ENCODE results near the gene DHCR24. TPM values are rescaled to one million over a fixed set of nuclear protein-coding genes. Genes with fewer than 3 reads are reported as not detected.
"Not testable (repeated sequence)": the region's sequence is repeated elsewhere in the genome, so short reads cannot be mapped to it uniquely, and the experiment has no call there.

Gene DHCR24
- polyA plus RNA-seq, 2 of the 4 experiments (the other 2 are of a cell fraction): 29.9 to 33.3 TPM

DNA sequence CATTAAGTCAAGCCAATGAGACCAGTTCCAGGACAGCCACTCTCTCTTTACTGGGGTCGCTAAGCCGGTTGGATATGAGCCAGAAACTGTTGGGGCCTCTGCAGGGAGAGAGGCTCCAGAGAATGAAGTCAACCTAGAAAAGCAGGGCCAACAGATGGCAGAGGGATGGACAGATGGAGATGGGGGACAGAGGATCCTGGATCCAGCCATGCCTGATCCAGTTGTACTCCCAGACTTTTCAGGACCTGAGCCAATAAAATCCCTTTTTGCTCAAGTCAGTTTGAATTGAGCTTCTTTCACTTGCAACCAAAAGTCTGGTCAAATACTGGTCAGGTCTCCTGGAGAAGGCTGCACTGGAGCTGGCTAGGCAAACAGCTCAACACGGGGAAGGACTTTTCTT is 2.2 kb downstream of the DHCR24 start:
- ChIA-PET POLR2A (no interaction called here), CTCF (interaction anchor here (1.8 kb wide), 1 partner anchor 34 kb away, joined by 4 read pairs; no protein-coding TSS in a partner anchor)
- 96% methylated on average over 3 of the region's 3 CpGs for WGBS (ENCODE audit: missing lambda C conversion rate)
- H3K27ac ChIP-seq: peak overlapping the region; percentile 64 to 73; a peak in 3 of 6 replicates
- TF ChIP-seq EHMT2 (IDR thresholded peaks at IDR 0.05; ENCODE audit: low read depth): no peak
- no peak for TF ChIP-seq BCL3 (IDR thresholded peaks at IDR 0.05)
- no peak for TF ChIP-seq FOSB (CRISPR knock-in tag; IDR thresholded peaks at IDR 0.05)
- no peak for DNase-seq (ENCODE audit: low read depth in 1 of 2, low spot score in 1 of 2)
- no peaks in the 10 kb centered on the region for H3K9me3 ChIP-seq
- no peak for ATAC-seq
- no peak for FAIRE-seq
- H3K4me3 ChIP-seq: no peak overlapping the region
- H3K4me2 ChIP-seq: peak overlapping the region; percentile 82
- peaks cover 58% of the 10 kb centered on the region for H3K4me1 ChIP-seq

DNA sequence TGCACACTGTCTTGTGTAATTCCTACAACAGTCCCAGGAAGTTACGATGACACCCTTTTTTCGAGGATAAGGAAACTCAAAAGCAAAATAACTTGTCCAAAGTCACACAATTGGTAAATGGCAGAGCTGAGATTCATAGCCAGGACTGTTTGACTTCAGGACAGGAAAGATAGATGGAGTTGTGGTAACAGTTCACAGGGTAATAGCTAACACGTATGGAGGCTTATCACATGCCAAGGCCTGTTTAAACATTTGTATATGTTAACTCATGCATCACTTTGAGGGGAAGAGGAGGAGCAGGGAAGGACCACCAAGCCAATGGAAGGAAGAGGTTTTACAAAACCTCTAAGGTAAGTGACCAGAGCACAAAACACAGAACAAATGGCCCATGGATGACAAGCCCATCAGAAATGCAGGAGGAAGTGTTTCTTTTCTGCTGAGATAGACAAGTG is 2.8 kb downstream of the DHCR24 start:
- CTCF ChIA-PET: no interaction called here
- Histone ChIP-seq H3K4me3 (no peak overlapping the region), H3K9me3 (no peaks in the 10 kb centered on the region), H3K4me1 (peaks cover 58% of the 10 kb centered on the region), H3K4me2 (peak overlapping the region; percentile 82), H3K27ac (peak overlapping the region; percentile 64 to 73; a peak in 5 of 6 replicates)
- ATAC-seq (no peak), FAIRE-seq (no peak), DNase-seq (ENCODE audit: low read depth in 1 of 2, low spot score in 1 of 2) (no peak)
- TF ChIP-seq JUNB (IDR thresholded peaks at IDR 0.05) (no peak), HOXA7 (CRISPR knock-in tag; IDR thresholded peaks at IDR 0.05) (no peak), BCL3 (IDR thresholded peaks at IDR 0.05) (no peak)
- 39% methylated on average over 3 of the region's 3 CpGs for WGBS (ENCODE audit: missing lambda C conversion rate)
- POLR2A ChIA-PET: no interaction called here

DNA sequence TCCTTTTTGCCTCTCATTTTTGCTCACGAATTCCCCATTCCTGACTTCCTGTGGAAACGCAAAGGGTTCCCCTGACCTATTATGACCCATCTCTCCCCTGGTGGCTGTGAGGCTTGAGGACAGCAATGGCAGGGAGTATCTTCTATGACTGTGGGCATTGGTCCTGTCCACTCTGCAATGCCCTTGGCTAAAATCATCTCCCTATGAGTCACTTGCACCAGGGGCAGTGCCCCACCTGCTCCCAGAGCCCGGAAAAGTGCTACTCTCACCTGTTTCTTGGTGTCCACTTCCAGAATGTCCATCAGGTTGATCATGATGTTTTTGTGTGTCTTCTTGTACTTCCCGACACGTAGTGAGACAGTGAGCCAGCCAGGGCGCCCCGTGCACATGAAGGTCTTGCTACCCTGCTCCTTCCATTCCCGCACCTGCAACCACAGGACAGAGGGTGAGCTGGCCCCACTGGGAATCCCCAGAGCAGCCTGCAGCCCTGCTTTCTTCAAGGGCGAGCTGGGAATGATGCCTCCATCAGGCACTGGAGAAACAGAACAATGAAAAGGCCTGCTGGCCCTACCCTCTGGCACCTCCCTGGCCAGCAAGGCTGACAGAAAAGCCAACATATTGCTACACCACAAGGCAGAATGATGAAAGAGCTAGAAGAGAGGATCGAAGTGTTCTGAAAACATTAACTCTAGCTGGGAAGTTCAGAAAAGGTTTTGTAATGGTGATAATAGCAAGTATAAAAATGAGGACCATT is 3.5 kb downstream of the DHCR24 start:
- CTCF ChIA-PET: interaction anchor here (0.6 to 1.3 kb wide), 3 partner anchors 63 to 245 kb away, joined by 3 to 4 read pairs (median 3); no protein-coding TSS in a partner anchor
- 73% methylated on average over 10 of the region's 10 CpGs for WGBS (ENCODE audit: missing lambda C conversion rate)
- ATAC-seq (no peak), DNase-seq (ENCODE audit: low read depth in 1 of 2, low spot score in 1 of 2) (no peak), FAIRE-seq (no peak)
- H3K27ac ChIP-seq: peak overlapping the region; percentile 64 to 73
- POLR2A ChIA-PET: no interaction called here
- TF ChIP-seq CEBPB (IDR thresholded peaks at IDR 0.05) (peak; percentile 75 to 83; a peak in 3 of 4 replicates), POLR2AphosphoS2 (conservative IDR thresholded peaks at IDR 0.05; ENCODE audit: low read length) (no peak)
- H3K4me3 ChIP-seq: no peak overlapping the region
- H3K4me2 ChIP-seq: peak overlapping the region; percentile 82
- no peaks in the 10 kb centered on the region for H3K9me3 ChIP-seq
- peaks cover 57% of the 10 kb centered on the region for H3K4me1 ChIP-seq

- peak in 1 of 2 experiments; percentile 20; a peak in 2 of 6 replicates for ATAC-seq
- ChIA-PET POLR2A (interaction anchor here (0.5 kb wide), 1 partner anchor 200 kb away, joined by 7 read pairs; no protein-coding TSS in a partner anchor), CTCF (interaction anchor here (1.0 to 1.3 kb wide), 2 partner anchors 64 to 140 kb away, joined by 3 to 4 read pairs; no protein-coding TSS in a partner anchor)
- Histone ChIP-seq H3K27ac (peak overlapping the region; percentile 64 to 73; a peak in 3 of 6 replicates), H3K4me2 (peak overlapping the region; percentile 82), H3K9me3 (no peaks in the 10 kb centered on the region), H3K4me1 (peaks cover 48% of the 10 kb centered on the region), H3K4me3 (no peak overlapping the region)
- WGBS (ENCODE audit: missing lambda C conversion rate): 9% methylated on average over 1 of the region's 1 CpG
- FAIRE-seq: no peak
- DNase-seq (ENCODE audit: low read depth in 1 of 2, low spot score in 1 of 2): peak in 1 of 2 experiments; percentile 69
- TF ChIP-seq JUNB (IDR thresholded peaks at IDR 0.05) (peak; percentile 88), MAX (IDR thresholded peaks at IDR 0.05) (peak; percentile 37; the same call in 1 of the 2 replicates), POLR2AphosphoS2 (conservative IDR thresholded peaks at IDR 0.05; ENCODE audit: low read length) (no peak), MAFK (IDR thresholded peaks at IDR 0.05; ENCODE audit: partially characterized antibody) (peak; percentile 40), ZNF302 (CRISPR knock-in tag; IDR thresholded peaks at IDR 0.05) (no peak), ZFP36 (IDR thresholded peaks at IDR 0.05; ENCODE audit: borderline replicate concordance, partially characterized antibody) (peak; percentile 31), CEBPB (IDR thresholded peaks at IDR 0.05) (peak; percentile 22 to 58; a peak in 3 of 4 replicates), RCOR1 (IDR thresholded peaks at IDR 0.05; ENCODE audit: low read depth, low read length) (no peak), JUN (IDR thresholded peaks at IDR 0.05) (peak; percentile 63 to 66; a peak in 4 of 5 replicates), HES2 (IDR thresholded peaks at IDR 0.05) (no peak), FOSL2 (IDR thresholded peaks at IDR 0.05) (peak; percentile 80), FOSL2 (CRISPR knock-in tag; IDR thresholded peaks at IDR 0.05) (peak; percentile 90), GATA3 (IDR thresholded peaks at IDR 0.05; ENCODE audit: borderline replicate concordance) (peak; percentile 89), BCL3 (IDR thresholded peaks at IDR 0.05) (peak; percentile 84), EP300 (IDR thresholded peaks at IDR 0.05) (peak; percentile 44 to 64; a peak in 3 of 5 replicates)
These were observed 4.5 kb downstream of the DHCR24 start for GRCh38 chr1:54882519-54882918.

- H3K4me3 ChIP-seq; H3K27ac ChIP-seq; ATAC-seq; FAIRE-seq; DNase-seq (ENCODE audit: low read depth in 1 of 2, low spot score in 1 of 2); CTCF ChIA-PET; H3K9me3 ChIP-seq; POLR2A ChIA-PET: not testable (repeated sequence)
- WGBS (ENCODE audit: missing lambda C conversion rate): 84% methylated on average over 2 of the region's 2 CpGs
- Histone ChIP-seq H3K4me1 (peaks cover 48% of the 10 kb centered on the region), H3K4me2 (peak overlapping the region; percentile 82; the same call in 1 of the 3 replicates)
These were observed 5.4 kb downstream of the DHCR24 start for GRCh38 chr1:54881604-54882003.

Measured in A549 (cell line).